Stimulated activated CD8-positive, alpha-beta memory T cell treated with anti-CD3 and anti-CD28 coated beads, Interleukin-12 subunit alpha, Interleukin-12 subunit beta, amount 100 ng/mL, for 24 hours (primary cell): ENCODE results near the gene MARCHF5.
"Not testable (repeated sequence)": the region's sequence is repeated elsewhere in the genome, so short reads cannot be mapped to it uniquely, and the experiment has no call there.

ENCODE experiments used
- DNase-seq: peaks from one replicate; pipeline ENCODE4 v3.0.0-alpha.2; 2020; ENCODE audit errors: extremely low read depth

The MARCHF5 gene

GRCh38 chr10:92387289-92387940 is 96.4 kb downstream of the MARCHF5 start:
- DNase-seq, result no peak

DNA sequence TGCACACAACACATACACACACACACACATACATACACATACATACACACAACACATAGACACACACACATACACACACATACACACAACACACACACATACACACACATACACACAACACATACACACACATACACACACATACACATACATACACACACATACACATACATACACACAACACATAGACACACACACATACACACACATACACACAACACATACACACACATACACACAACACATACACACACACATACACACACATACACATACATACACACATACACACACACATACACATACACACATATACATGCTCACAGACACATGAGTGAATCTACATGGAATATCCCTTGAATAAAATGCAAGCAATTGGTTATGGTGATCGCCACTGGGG is 102.2 kb downstream of the MARCHF5 start:
- DNase-seq, result not testable (repeated sequence)

GRCh38 chr10:92395271-92395670 is 104.3 kb downstream of the MARCHF5 start:
- DNase-seq, result no peak

GRCh38 chr10:92402234-92402633 is 111.3 kb downstream of the MARCHF5 start:
- DNase-seq, result not testable (repeated sequence)
